GM19035 (cell line): ENCODE measurements around the gene SIGLEC12.
"Not testable (repeated sequence)": the region's sequence is repeated elsewhere in the genome, so short reads cannot be mapped to it uniquely, and the experiment has no call there.

ENCODE experiments used
- ATAC-seq: cut with Tn5 transposase; IDR thresholded peaks from one replicate; pipeline ENCODE4 v1.9.1; 2021; ENCODE audit not compliant: unreplicated experiment

The SIGLEC12 gene

DNA sequence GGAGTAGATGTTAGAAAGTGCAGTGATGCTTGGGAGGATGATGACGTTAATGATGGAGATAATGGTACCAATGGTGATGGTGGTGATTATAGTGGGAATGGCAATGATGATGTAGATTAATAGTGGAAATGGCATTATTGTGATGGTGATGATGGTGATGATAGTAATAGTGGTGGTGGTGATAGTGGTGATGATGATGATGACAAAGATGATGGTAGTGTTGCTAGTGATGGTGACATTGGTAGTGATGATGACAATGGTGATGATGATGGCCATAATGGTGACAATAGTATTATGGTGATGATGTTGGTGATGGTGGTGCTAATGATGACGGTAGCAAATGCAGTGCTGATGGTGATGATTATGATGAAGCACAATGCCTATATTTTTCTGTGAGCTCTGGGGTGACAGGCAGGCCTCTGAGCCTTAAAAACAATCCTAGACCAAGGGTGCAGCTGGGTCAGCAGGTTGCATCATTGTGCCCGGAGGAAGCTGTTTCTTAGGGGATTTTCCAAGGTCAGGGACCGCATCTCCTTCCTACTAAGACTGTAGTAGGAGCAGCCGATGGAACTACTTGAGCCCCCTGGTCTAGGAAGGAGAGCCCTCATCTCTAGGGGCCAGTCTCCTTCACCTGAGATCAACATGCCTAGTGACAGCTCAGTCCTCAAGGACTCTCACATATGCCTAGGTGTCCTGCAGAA is 15.5 kb downstream of the SIGLEC12 start:
- ATAC-seq, result no peak

DNA sequence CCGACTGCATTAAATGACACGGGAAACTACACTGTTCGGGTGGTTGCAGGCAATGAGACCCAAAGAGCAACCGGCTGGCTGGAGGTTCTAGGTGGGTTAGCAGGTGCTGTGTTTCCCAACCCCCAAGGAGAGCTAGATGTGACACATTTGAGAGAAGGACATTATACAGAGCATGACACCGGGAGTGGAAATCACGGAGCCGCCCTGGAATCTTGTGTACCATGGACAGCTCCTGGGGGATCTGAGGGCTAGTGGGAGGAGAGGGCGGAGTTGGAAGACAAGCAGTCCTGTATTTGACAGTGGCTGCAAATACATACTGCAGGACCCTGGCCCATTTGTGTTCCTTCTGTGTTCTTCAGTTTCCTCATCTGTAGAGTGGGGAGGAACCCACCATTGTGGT is 21.0 kb downstream of the SIGLEC12 start:
- no peak for ATAC-seq

DNA sequence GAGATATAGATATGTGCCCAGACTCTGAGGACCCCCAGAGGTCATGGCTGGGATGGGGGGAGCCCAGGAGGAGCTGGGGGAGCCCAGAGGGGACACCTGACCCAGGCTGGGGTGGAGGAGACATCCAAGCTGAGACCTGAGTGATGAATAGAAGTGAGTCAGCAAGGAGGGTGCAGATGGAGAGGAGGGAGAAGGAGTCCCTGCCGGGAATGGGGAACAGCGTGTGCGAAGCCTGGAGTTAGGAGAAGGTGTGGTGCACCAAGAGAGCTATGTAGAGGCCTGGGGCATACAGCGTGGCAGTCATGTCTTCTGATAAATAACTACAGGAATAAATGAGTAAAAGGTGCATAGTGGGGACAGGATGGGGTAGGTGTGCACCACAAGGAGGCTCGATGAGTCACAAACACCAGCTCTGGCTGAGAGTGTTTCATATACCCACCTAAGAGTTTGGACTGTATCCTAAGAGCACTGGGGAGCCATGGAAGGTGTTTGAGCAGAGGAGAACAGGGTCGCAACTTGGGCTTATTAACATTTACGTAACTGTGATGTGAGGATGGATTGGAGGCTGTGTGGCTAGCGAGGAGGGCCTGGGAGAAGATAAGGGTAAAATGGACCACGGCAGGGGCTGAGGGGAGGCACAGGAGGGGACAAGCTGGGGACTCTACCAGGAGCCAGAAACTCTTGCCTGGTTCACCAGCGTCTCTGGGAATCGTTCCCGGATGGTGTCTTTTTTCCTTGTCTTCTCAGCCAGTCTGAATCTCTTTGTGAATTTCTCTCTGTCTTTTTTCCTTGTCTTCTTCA is 21.9 kb downstream of the SIGLEC12 start:
- ATAC-seq, result no peak

DNA sequence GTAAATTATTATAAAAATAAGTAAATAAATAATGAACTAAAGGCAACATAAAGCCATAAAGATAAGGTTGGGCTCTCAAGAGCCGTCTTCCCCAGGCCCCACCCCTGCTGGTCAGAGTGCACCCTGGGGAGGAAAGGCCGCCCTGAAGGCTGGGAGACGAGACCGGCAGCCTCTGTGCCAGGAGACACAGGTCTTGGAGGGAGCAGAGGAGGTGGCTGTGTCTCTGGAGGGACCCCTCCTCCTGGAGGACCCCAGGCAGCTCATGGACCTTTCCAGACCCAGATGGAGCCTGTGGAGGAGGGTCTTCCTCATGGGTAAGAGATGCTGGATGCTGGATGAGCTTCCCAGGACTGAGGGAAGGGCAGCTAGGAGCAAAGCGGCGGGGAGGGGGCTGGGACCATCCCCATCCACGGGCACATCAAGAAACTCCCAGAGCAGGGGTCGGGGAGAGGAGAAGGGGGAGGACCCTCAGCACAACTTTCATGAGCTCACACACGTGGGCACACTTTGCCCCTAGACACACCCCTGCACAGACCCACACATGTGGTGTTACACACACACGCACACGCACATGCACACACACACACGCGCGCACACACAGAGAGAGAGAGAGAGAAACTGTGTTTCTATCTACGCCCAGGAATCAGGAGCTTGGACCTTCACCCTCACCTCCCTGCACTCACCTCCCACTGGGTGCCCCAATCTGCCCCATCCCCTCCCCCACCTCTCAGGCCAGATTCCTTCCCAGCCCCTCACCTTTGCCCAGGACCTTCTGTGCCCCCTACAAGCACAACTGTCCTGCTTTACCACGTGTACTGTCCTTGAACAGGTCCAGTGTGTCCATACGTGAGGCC is 23.0 kb downstream of the SIGLEC12 start, which contains the start of gene CEACAM18:
Gene CEACAM18, plus strand, starts transcription at position 159 of the 854 bp plus-strand sequence.
- ATAC-seq, result no peak

DNA sequence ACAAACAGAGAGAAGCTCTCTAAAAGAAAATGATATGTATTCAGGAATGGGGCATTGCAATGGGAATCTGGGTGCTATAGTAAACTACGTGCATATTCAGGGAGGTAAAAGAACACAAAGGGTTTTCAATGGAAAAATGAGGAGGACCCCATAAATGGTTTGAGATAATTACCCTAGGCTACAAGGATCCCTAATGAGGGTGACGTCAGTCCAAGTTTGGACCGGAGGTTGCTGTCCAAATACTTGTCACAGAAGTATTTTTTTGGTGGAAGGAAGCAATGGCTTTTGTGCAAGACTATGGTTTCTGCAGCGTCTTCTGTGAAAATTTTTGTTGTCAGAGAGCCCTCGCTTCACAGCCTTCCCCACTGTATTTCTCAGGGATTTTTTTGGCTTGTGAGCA is 24.3 kb downstream of the SIGLEC12 start:
- no peak for ATAC-seq

DNA sequence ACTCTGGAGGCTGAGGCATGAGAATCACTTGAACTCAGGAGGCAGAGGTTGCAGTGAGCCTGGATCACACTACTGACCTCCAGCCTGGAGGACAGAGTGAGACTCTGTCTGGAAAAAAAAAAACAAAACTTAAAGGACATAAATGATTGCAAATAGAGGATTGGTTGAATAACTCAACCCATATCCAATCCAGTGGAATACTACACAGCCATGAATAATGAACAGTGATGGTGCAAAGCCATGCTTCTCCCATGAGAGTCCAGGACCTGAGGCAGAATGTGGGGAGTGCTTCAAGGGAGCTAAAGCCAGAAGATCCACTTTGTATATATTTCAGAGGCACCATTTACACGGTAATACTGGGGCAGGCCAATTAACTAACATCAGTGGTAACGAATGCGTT is 25.4 kb downstream of the SIGLEC12 start:
- no peak for ATAC-seq

DNA sequence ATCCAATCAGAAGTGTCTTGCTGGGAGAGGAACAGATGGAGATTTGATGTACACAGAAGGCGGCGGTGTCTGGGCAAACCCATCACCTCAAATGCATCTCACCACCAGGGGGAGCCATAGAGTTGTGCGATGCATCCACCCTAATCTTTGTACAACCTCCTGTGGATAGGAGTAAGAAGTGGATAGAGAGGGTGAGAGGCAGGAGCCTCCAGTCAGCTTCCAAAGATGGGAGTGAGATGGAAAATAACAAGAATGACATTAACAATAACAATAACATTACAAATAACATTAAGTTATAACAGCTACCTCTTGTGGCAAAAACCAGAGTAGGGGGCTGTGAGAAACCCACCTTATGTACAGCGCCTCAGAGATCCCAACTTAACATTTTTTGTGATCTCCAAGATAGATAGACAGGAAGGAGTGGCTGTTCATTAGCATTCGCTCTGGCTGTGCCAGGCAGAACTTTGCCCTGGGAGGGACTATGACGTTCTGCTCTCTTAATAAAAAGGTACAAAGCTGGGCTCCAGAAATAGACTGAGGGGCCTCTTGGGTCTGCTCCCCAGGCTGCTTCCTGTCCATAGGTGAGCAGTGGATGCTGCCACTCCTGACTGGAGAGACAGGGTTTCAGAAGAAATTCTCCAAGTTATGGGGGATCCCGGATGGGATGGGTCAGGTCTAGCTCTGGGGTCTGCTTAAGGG is 28.4 kb downstream of the SIGLEC12 start:
- no peak for ATAC-seq

DNA sequence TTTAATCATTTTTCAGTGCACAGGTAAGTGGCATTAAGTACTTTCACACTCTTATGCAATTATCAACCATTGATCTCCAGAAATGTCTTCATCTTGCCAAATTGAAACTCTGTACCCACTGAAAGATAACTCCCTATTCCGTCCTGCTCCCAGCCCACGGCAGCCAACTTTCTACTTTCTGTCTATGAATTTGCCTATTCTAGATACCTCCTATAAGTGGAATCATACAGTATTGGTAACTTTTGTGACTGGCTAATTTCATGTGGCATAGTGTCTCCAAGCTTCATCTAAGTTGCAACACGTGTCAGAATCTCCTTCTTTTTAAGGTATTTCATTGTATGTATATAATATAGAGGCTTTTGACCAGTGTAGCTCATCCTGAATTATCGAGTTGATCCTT is 29.0 kb downstream of the SIGLEC12 start:
- ATAC-seq, result no peak

DNA sequence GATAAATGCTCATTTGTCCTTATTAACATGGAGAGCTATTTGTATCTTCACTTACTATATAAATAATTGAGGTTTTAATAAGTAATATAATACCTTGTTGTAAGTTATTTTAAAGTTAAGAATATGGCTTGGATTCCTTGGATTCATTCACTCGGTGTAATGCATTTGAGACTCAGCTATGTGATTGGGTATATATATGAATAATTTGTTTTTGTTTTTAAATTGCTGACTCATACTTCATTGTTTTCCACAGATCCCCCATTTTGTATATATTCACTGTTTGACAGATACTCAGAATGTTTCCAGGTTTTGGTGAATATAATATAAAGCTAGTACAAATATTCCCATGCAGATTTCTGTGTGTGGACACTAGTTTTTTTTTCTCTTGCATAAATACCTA is 30.1 kb downstream of the SIGLEC12 start:
- no peak for ATAC-seq

DNA sequence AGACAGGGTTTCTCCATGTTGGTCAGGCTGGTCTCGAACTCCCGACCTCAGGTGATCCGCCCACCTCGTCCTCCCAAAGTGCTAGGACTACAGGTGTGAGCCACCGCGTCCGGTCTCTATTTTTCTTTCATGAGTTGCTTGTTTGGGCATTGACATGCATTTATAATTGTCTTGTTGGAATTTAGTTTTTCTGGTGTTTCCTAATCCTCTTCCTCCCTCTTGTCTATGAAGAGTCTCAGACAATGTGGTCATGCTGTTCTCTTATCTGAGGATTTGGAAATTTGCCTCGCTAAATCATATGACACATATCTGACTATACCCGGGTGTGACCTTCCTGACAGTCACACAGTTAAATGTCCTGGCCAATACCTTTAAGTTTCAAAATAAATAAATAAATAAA is 30.6 kb downstream of the SIGLEC12 start:
- ATAC-seq, result no peak

DNA sequence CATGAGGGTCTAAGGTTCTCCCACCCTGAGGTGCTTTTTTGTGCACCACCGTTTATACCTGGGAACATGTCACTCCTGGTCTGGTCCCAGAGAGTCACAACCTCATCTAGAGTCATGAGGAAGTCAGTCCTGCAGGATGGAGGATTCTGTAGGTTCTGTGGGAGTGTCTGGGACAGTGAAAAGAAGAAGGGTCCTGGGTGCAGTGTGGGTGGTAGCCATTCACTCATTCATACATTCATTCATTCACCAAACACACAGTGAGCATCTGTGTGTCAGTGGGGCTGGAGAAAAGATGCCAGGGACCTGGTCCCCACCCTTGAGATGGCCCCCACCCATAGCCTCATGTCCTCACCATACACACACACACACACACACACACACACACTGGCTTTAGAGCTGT is 32.0 kb downstream of the SIGLEC12 start:
- ATAC-seq, result no peak

DNA sequence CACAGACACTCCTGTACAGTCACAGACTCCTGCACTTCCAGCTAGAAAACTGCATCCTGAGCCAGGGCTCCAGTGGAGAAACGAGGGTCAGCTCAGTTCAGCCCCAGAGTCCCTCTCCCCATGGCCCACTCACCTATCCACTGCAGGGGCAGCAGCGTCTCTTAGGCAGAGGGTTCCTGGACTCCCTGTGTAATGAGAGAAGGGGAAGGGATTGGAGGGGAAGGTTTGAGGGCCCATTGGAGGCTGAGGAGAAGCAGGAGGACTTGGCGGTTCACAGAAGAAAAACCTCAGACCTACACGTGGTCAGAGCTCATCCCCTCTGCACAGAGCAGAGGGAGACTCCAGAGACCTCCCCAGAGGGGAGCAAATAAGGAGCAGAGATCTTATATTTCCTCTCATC is 32.4 kb downstream of the SIGLEC12 start:
- no peak for ATAC-seq

DNA sequence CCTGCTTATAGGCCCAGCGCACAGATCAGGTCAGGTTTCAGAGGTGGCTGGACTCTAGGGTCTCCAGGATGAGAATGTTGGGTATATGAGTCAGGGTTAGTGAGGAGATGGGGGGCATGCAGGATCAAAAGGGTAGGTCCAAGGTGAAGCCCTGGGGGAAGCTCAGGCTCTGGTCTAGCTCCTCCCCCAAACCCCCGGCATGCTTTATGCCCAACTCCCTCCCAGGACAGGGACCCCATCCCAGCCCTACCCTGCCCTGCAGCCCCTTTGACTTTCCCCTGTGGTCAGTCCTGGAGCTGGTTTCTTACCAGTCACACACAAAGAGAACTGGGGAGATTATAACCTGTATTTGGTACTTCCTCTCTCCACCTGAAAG is 33.1 kb downstream of the SIGLEC12 start:
- ATAC-seq, result no peak

DNA sequence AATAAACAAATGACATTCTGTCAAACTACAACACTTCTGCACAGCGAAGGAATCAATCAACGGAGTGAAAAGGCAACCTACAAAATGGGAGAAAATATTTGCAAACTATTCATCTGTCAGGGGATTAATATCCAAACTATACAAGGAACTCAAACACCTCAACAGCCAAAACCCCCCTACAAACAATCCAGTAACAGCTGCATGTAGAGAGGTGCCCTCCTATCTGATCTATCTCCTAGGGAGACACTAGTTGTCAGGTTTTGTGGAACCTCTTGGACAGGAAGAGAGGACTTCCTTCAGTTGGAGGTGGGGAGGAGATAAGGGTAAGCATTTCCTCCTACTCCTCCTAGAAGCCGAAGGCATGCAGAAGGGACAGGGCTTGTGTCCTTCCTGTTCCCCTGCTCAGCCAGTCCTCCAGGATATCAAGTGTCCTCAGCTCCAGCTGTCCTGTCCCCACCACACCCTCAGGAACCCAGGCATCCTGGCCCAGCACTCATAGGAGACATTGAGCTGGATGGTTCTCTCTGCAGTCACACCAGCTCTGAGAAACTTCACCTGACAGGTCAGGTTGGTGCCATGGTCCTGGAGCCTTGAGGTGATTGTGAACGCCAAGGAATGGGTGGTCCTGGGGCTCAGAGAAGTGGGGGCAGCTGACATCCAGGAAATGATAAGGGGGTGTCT is 33.6 kb downstream of the SIGLEC12 start:
- no peak for ATAC-seq

DNA sequence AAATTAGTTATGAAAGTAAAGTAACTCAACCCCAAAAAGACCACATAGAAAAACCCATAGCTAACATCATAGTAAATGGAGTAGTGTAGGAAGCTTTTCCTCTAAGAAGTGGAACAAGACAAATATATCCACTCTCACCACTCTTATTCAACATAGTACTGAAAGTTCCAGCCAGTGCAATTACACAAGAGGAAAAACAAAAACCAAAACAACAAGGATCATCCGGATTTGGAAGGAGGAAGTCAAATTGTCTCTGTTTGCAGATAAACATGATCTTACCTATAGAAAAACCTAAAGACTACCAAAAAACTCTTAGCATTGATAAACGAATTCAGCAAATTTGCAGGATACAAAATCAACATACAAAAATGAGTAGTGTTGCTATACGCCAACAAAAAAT is 34.9 kb downstream of the SIGLEC12 start:
- ATAC-seq, result no peak

DNA sequence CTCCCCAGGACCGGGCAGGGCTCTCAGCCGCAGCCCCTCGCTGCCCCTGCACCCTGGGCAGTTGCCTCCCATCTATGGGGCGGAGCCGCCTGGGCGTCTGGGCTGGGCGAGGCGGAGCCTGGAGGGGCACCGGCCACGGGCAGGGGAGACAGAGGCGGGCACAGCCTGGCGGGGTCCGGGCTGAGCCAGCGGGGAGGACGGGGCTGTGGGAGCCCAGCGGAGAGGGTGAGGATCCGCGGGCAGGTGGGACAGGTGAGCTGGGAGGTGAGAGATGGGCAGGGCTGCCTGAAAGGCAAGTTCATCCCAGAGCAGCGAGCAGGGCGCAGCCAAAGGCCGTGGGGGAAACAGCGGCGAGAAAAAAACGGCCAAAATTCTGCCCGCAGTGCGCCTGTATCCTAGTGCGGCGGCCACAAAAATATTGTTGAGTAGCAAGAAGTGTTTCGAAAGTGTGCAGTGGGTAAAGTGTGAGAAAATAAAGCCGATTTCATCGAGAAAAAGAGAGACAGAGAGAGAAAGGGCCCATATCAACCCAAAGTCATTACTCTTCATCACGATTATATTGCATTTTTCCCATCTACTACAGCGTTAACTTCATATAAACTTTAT is 37.5 kb downstream of the SIGLEC12 start:
- not testable (repeated sequence) for ATAC-seq

DNA sequence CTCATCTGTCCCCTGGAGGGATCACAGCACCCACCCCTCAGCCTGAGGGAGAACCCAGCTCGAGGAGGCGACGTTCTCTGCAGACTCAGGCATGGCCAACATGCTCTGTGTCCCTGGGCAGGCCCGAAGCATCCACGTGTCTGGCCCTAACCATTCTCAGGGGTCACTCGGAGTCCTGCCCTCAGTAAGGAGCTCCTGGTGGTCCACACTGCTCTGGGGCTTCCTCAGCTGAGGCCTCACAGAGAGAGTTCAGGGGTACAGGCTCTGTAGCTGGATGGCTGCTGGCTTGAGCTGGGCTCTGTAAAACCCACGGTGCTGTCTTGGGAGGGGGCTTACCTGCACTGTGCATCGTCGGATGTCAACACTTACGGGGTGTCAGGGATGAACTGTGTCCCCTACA is 38.9 kb downstream of the SIGLEC12 start:
- ATAC-seq, result no peak

DNA sequence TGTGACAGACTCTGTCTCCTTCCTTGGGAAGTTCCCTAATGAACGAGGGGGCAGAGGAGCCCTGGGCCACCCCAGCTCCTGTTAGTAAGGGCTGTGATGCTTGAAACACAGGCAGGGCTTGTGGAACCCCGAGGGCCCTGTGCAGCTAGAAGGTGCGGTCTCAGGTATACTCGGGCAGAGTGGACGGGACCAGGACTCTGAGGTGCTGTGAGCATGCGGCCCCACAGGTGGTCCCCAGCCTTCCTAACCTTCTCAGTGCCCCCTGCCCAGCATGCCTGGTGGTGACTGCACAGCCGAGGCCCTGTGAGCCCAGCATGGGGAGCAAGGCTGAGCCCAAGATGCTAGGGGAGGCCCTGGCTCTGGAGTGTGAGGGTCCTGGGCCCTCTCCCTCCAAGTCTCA is 39.3 kb downstream of the SIGLEC12 start:
- no peak for ATAC-seq

DNA sequence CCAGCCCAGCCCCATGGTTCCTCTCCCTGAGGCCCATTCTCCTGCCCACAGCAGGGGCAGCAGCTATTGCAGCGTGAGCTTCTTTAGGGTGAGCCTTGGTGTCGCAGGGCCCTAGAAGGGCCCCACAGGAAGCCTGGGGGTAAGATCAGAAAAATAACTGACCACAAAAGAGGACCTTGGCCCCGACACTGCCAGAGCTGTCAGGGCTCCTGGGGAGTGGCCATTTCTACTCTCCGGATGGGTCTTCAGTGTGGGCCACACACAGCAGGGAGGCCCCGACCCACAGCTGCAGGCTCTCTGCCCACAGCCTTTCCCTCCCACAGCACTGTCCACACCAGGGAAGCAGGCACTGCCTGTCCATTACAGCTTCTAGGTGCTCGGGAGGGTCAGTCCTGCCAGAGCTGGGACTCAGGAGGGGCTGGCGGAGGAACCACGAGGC is 39.9 kb downstream of the SIGLEC12 start:
- ATAC-seq, result no peak
